AG09319 (cell line): ENCODE results near the gene FARP1.
A peak's percentile ranks its signal among the peaks of the same experiment; 100 is the strongest.

ENCODE experiments used
- DNase-seq: peaks from one replicate; pipeline ENCODE4 v3.0.0-alpha.2; 2010; ENCODE audit warnings: low read depth; ENCODE audit errors: extremely low read depth
- TF ChIP-seq, protein P1 (sequence below): IDR thresholded peaks from 2 replicates; pipeline ENCODE4 v1.5.1; 2011; ENCODE audit warnings: low read depth, mild to moderate bottlenecking, inconsistent platforms, low read length, moderate library complexity

FARP1 gene

GRCh38 chr13:98195054-98195791 is 52.3 kb downstream of the FARP1 start:
- DNase-seq: no peak
- TF ChIP-seq, protein P1, sequence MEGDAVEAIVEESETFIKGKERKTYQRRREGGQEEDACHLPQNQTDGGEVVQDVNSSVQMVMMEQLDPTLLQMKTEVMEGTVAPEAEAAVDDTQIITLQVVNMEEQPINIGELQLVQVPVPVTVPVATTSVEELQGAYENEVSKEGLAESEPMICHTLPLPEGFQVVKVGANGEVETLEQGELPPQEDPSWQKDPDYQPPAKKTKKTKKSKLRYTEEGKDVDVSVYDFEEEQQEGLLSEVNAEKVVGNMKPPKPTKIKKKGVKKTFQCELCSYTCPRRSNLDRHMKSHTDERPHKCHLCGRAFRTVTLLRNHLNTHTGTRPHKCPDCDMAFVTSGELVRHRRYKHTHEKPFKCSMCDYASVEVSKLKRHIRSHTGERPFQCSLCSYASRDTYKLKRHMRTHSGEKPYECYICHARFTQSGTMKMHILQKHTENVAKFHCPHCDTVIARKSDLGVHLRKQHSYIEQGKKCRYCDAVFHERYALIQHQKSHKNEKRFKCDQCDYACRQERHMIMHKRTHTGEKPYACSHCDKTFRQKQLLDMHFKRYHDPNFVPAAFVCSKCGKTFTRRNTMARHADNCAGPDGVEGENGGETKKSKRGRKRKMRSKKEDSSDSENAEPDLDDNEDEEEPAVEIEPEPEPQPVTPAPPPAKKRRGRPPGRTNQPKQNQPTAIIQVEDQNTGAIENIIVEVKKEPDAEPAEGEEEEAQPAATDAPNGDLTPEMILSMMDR: no peak

DNA sequence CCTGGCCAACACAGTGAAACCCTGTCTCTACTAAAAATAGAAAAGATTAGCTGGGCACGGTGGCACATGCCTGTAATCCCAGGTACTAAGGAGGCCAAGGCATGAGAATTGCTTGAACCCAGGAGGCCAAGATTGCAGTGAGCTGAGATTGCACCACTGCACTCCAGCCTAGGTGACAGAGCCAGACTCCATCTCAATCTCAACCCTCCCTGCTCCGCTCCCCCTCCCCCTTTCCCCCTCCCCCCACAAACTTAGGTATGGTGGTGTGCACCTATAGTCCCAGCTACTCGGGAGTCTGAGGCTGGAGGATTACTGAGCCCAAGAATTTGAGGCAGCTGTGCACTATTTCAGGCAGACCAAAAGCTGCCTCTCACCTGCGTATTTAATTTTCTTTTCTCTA is 55.8 kb downstream of the FARP1 start:
- TF ChIP-seq, protein P1: no peak
- DNase-seq: no peak

DNA sequence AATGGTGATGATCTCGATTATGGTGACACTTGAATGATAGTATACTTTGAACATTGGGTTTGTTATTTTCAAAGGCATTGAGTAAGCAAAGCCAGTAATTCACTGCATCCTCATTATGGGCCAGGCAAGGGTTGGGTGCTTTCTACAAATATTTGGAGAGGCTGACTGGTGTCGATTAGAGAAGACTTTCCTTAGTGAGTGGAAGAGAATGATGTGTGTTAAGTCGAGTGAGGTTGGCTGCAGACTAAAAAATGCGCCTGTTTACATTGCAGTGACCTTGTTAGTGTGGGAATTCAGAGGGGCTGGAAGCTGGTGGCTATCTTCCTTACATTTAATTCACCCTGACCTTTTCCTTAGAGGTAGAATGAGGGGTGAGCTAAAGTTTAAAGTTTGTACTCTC is 56.6 kb downstream of the FARP1 start:
- no peak for DNase-seq

GRCh38 chr13:98200211-98200878 is 57.5 kb downstream of the FARP1 start:
- TF ChIP-seq, protein P1: no peak
- DNase-seq: no peak

More for the DNA sequence above, 56.6 kb downstream of the FARP1 start:
- TF ChIP-seq, protein P1: no peak

- DNase-seq: no peak
- TF ChIP-seq, protein P1: no peak
Observed at GRCh38 chr13:98201189-98201588, 58.3 kb downstream of the FARP1 start.

- DNase-seq: no peak
- TF ChIP-seq, protein P1: no peak
Observed at GRCh38 chr13:98201984-98202383, 59.1 kb downstream of the FARP1 start.

GRCh38 chr13:98203646-98204326 is 60.9 kb downstream of the FARP1 start:
- TF ChIP-seq, protein P1: no peak
- peak; percentile 23 for DNase-seq
